ENCODE measurements around the gene MSTN.

DNA sequence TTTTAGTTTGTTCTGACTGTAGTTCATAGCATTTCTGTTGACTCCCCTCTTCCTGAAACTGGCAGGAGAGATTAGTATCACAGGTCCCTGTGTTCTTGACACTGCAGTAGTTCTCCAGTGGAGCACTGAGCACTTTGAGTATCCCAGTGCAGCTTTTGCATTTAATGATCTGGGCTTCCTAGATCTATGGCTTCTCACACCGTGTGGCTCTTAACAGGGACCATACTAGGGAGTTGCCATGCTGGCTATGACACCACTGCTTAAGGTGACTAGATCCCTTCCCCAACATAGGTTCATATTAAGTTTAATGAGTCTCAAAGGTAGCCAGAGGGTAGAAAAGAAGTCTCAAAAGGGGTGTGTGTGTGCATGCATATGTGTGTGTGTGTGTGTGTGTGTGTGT is 6.2 kb upstream of the MSTN start:
- TF ChIP-seq, protein P1, sequence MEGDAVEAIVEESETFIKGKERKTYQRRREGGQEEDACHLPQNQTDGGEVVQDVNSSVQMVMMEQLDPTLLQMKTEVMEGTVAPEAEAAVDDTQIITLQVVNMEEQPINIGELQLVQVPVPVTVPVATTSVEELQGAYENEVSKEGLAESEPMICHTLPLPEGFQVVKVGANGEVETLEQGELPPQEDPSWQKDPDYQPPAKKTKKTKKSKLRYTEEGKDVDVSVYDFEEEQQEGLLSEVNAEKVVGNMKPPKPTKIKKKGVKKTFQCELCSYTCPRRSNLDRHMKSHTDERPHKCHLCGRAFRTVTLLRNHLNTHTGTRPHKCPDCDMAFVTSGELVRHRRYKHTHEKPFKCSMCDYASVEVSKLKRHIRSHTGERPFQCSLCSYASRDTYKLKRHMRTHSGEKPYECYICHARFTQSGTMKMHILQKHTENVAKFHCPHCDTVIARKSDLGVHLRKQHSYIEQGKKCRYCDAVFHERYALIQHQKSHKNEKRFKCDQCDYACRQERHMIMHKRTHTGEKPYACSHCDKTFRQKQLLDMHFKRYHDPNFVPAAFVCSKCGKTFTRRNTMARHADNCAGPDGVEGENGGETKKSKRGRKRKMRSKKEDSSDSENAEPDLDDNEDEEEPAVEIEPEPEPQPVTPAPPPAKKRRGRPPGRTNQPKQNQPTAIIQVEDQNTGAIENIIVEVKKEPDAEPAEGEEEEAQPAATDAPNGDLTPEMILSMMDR (conservative IDR thresholded peaks at IDR 0.05), result no peak
- no peak for TF ChIP-seq EZH2 (IDR thresholded peaks at IDR 0.05; ENCODE audit: low read depth)
